ENCODE data around the gene CUL2. TPM values are rescaled to one million over a fixed set of nuclear protein-coding genes. Genes with fewer than 3 reads are reported as not detected.

Gene CUL2
- total RNA-seq, 1 donor from 2014 or later, result 43.4 TPM

DNA sequence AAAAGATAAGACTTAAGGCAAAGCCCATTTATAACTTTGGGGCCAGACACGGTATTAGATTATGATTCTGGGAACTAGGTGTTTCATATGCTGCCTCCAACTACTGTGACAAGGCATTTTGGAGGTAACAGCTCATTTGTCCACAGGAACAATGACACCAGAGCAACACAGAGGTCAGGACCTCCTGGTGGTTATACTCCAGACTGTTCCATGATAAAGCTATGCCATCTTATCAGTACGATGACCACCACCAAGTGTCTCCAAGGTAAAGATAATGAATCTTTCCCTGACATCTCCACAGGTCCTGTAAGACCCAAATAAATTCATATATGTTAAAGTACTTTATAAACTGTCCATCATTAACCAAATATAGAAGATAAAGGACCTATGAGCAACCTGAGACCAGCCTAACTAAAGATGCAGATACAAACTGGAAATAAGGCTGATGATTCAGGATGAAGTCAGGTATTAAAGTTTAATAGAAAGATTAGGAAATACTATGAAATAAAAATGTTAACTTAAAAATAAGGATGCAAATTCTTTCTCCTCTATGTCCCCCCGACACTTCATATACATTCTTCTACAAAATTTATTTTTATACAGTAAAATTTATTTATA lies 26.2 kb downstream of the CUL2 start:
- Mint-ChIP-seq H3K36me3 (ENCODE audit: low read depth, unreplicated experiment) (peaks cover 14% of the 10 kb centered on the region), H3K9me3 (ENCODE audit: unreplicated experiment) (no peaks in the 10 kb centered on the region), H3K27ac (ENCODE audit: unreplicated experiment) (no peak overlapping the region), H3K27me3 (ENCODE audit: unreplicated experiment) (peaks cover 1% of the 10 kb centered on the region), H3K4me1 (ENCODE audit: unreplicated experiment) (no peaks in the 10 kb centered on the region), H3K4me3 (ENCODE audit: unreplicated experiment) (no peak overlapping the region)
- DNase-seq (ENCODE audit: low spot score), result no peak
- TF ChIP-seq, protein P1, sequence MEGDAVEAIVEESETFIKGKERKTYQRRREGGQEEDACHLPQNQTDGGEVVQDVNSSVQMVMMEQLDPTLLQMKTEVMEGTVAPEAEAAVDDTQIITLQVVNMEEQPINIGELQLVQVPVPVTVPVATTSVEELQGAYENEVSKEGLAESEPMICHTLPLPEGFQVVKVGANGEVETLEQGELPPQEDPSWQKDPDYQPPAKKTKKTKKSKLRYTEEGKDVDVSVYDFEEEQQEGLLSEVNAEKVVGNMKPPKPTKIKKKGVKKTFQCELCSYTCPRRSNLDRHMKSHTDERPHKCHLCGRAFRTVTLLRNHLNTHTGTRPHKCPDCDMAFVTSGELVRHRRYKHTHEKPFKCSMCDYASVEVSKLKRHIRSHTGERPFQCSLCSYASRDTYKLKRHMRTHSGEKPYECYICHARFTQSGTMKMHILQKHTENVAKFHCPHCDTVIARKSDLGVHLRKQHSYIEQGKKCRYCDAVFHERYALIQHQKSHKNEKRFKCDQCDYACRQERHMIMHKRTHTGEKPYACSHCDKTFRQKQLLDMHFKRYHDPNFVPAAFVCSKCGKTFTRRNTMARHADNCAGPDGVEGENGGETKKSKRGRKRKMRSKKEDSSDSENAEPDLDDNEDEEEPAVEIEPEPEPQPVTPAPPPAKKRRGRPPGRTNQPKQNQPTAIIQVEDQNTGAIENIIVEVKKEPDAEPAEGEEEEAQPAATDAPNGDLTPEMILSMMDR (IDR thresholded peaks at IDR 0.05; ENCODE audit: unreplicated experiment), result no peak

DNA sequence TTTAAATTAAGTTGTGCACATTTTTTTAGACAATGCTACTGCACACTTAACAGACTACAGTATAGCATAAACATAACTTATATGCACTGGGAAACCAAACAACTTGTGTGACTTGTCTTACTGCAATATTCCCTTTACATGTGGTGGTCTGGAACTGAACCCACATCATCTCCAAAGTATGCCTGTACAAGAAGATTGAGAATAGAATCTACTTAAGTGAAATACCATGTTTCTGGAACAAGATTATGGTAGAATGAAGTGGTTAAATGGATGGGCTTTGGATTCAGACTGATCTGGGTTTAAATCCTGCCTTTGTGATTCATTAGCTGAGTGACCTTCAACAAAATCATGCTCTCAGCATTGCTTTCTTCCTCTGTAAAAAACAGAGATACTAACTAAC lies 30.7 kb downstream of the CUL2 start:
- peaks cover 14% of the 10 kb centered on the region for H3K36me3 Mint-ChIP-seq (ENCODE audit: low read depth, unreplicated experiment)
- H3K9me3 Mint-ChIP-seq (ENCODE audit: unreplicated experiment), result no peaks in the 10 kb centered on the region
- no peak overlapping the region for H3K4me3 Mint-ChIP-seq (ENCODE audit: unreplicated experiment)
- TF ChIP-seq, protein P1 (IDR thresholded peaks at IDR 0.05; ENCODE audit: unreplicated experiment), result no peak
- DNase-seq (ENCODE audit: low spot score), result no peak
- H3K27me3 Mint-ChIP-seq (ENCODE audit: unreplicated experiment), result peaks cover 1% of the 10 kb centered on the region
- H3K4me1 Mint-ChIP-seq (ENCODE audit: unreplicated experiment), result peaks cover 22% of the 10 kb centered on the region
- H3K27ac Mint-ChIP-seq (ENCODE audit: unreplicated experiment), result no peak overlapping the region

DNA sequence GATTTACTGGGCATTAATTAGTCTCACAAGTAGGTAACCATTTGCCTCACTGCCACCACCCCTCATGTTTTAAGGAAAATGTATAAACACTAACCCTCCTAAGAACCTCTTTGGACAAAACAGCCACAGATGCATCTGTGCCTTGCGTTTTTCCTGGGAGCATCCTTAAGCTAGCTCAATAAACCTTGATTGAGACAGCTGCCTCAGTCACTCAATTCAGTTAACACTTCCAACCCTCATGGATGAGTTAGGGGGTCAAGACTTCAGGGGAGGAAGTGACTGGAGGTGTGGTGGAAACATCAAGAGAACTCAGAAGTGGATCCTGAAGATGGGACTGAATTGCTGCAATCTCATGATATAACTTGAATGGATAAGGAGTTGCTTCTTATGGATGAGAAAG lies 31.5 kb downstream of the CUL2 start:
- Mint-ChIP-seq H3K36me3 (ENCODE audit: low read depth, unreplicated experiment) (peaks cover 14% of the 10 kb centered on the region), H3K4me1 (ENCODE audit: unreplicated experiment) (peaks cover 22% of the 10 kb centered on the region), H3K9me3 (ENCODE audit: unreplicated experiment) (no peaks in the 10 kb centered on the region), H3K4me3 (ENCODE audit: unreplicated experiment) (no peak overlapping the region), H3K27ac (ENCODE audit: unreplicated experiment) (peak overlapping the region; percentile 70), H3K27me3 (ENCODE audit: unreplicated experiment) (peaks cover 1% of the 10 kb centered on the region)
- TF ChIP-seq, protein P1 (IDR thresholded peaks at IDR 0.05; ENCODE audit: unreplicated experiment), result no peak
- DNase-seq (ENCODE audit: low spot score), result no peak

DNA sequence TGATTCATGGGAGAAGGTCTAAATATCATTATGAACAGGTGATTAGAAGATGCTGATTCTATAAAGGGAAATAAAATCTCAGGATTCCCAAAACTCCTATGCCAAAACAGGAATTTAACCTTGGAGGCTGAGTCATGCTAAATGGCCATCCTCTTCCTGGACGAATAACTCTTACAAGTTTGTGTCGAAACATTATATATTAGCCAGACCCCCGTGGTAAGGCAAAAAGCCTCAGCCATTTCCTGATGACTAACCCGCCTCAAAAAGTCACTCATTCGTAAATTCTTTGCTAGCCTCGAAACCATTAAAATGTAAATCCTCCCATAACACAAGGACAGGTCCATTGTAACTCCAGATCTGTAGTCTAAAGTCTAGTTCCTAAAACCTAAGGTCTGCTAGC lies 32.0 kb downstream of the CUL2 start:
- Mint-ChIP-seq H3K36me3 (ENCODE audit: low read depth, unreplicated experiment) (peaks cover 14% of the 10 kb centered on the region), H3K9me3 (ENCODE audit: unreplicated experiment) (no peaks in the 10 kb centered on the region), H3K4me3 (ENCODE audit: unreplicated experiment) (no peak overlapping the region), H3K27ac (ENCODE audit: unreplicated experiment) (peak overlapping the region; percentile 70), H3K27me3 (ENCODE audit: unreplicated experiment) (peaks cover 1% of the 10 kb centered on the region), H3K4me1 (ENCODE audit: unreplicated experiment) (peaks cover 22% of the 10 kb centered on the region)
- TF ChIP-seq, protein P1 (IDR thresholded peaks at IDR 0.05; ENCODE audit: unreplicated experiment), result no peak
- no peak for DNase-seq (ENCODE audit: low spot score)

DNA sequence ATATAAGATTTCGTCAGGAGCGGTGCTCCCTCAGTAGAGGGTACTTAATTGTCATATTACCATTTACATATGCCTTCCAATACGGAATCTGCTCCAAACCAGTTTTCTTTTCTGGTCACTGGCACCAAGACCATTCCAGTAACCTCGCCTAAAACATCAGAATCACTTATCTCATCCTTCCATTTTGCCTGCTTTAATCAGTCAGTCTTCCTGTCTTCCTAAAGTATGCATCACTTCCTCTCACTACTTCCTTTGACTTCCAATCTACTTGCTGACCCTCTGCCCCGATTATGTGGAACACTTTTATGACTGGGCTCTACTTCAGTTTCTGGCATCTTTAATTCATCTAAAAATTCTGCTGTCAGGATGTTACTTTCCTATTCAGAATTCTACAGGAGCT lies 33.5 kb downstream of the CUL2 start:
- Mint-ChIP-seq H3K27me3 (ENCODE audit: unreplicated experiment) (peaks cover 1% of the 10 kb centered on the region), H3K9me3 (ENCODE audit: unreplicated experiment) (no peaks in the 10 kb centered on the region), H3K4me3 (ENCODE audit: unreplicated experiment) (no peak overlapping the region), H3K36me3 (ENCODE audit: low read depth, unreplicated experiment) (peaks cover 16% of the 10 kb centered on the region), H3K4me1 (ENCODE audit: unreplicated experiment) (peaks cover 28% of the 10 kb centered on the region), H3K27ac (ENCODE audit: unreplicated experiment) (peak overlapping the region; percentile 79)
- no peak for DNase-seq (ENCODE audit: low spot score)
- TF ChIP-seq, protein P1 (IDR thresholded peaks at IDR 0.05; ENCODE audit: unreplicated experiment), result no peak
